Hypothalamus (tissue), 51 donors: ENCODE results near the gene STT3A.

ENCODE experiments used
- DNase-seq, 51 donors: peaks; one replicate each; lab custom pipeline; 2025; lab: John Stamatoyannopoulos, UW

Gene STT3A

GRCh38 chr11:125649465-125650166 is 57.0 kb downstream of the STT3A start:
- no peak for DNase-seq

- DNase-seq: no peak
Observed at GRCh38 chr11:125662689-125663088, 70.0 kb downstream of the STT3A start.

DNA sequence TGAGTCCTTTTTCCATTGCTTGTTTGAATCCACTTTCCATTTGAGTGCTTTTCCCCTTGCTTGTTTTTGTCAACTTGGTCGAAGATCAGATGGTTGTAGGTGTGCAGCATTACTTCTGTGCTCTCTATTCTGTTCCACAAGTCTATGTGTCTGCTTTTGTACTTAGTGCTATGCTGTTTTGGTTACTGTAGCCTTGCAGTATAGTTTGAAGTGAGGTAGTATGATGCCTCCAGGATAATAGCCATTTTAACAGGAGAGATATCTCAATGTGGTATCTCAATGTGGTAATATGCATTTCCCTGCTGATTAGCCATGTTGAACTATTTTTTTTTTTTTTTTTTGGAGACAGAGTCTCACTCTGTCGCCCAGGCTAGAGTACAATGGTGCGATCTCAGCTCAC is 71.3 kb downstream of the STT3A start:
- no peak for DNase-seq

DNA sequence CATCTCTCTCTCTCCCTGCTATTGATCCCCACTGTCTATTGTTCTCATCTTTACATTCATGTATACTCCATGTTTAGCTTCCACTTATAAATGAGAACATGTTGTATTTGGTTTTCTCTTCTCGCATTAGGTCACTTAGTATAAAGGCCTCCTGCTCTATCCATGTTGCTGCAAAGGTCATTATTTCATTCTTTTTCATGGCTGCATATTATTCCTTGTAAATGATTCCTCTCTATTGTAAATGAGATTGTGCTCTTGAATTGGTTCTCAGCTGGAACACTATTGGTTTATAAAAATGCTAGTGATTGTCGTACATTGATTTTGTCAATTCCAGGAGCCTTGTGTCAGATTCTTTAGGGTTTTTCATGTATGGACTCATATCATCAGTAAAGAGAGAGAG is 74.5 kb downstream of the STT3A start:
- no peak for DNase-seq

DNA sequence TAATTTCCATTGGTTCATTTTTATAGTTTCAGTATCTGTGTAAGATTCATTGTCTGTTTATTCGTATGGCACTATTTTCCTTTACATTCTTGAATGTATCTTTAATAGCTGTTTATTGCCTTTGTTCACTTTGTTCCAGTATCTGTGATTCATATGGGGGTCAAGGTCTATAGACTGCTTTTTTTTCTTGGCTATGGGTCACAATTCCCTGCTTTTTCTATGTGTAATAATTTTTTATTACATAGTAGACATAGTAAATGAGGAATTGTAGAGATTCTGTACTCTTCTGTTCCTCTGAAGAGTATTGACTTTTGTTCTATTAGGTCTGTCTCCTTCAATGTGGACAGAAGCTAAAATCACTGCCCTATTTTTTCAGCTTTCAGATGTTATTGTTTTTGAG is 77.5 kb downstream of the STT3A start:
- no peak for DNase-seq

GRCh38 chr11:125671561-125671960 is 78.9 kb downstream of the STT3A start:
- DNase-seq: no peak
